Activated naive CD4-positive, alpha-beta T cell treated with anti-CD3 and anti-CD28 coated beads for 36 hours (primary cell): ENCODE results near the gene MIA2. TPM values are rescaled to one million over a fixed set of nuclear protein-coding genes. Genes with fewer than 3 reads are reported as not detected.
"Not testable (repeated sequence)": the region's sequence is repeated elsewhere in the genome, so short reads cannot be mapped to it uniquely, and the experiment has no call there.

ENCODE experiments used
- CTCF ChIA-PET: fragments of 350-600 bp; sonication (Branson Sonifier 250); formaldehyde crosslinking; loops from one replicate; lab custom pipeline; 2021; ENCODE audit warnings: antibody characterized with exemption; lab: Charles Lee
- DNase-seq: peaks from one replicate; pipeline ENCODE4 v3.0.0-alpha.2; 2020
- H3K27ac Mint-ChIP-seq: one replicate; pipeline ENCODE4 v1.8.0; 2021; ENCODE audit warnings: mild to moderate bottlenecking, mixed read lengths
- H3K27me3 Mint-ChIP-seq: one replicate; pipeline ENCODE4 v1.8.0; 2021; ENCODE audit warnings: low read depth, mixed read lengths
- H3K36me3 Mint-ChIP-seq: one replicate; pipeline ENCODE4 v1.8.0; 2021; ENCODE audit warnings: low read depth, mixed read lengths
- H3K4me1 Mint-ChIP-seq: one replicate; pipeline ENCODE4 v1.8.0; 2021; ENCODE audit warnings: low read depth, mixed read lengths
- H3K4me3 Mint-ChIP-seq: one replicate; pipeline ENCODE4 v1.8.0; 2021; ENCODE audit warnings: mild to moderate bottlenecking, moderate library complexity, mixed read lengths
- H3K9me3 Mint-ChIP-seq: one replicate; pipeline ENCODE4 v1.8.0; 2021; ENCODE audit warnings: mixed read lengths
- intact Hi-C: fragments of 100-400 bp; cut with micrococcal nuclease; formaldehyde crosslinking; loops from one replicate; pipeline ENCODE4 v1.15.1; 2023
- total RNA-seq, 2 experiments: library from RNA; stranded (reverse); gene quantifications; one replicate each; pipeline ENCODE4 v1.2.3, GENCODE V29; 2021

MIA2 gene
- total RNA-seq, 2 experiments from 2014 or later: 19.9 to 20.9 TPM

- CTCF ChIA-PET: interaction anchor here (0.6 kb wide), 2 partner anchors 10 to 810 kb away, joined by 3 read pairs; no protein-coding TSS in a partner anchor
- H3K27ac Mint-ChIP-seq, H3K36me3 Mint-ChIP-seq, DNase-seq, intact Hi-C loops, H3K9me3 Mint-ChIP-seq, H3K4me3 Mint-ChIP-seq, H3K27me3 Mint-ChIP-seq: not testable (repeated sequence)
- peaks cover 18% of the 10 kb centered on the region for H3K4me1 Mint-ChIP-seq
Measured at GRCh38 chr14:39235466-39235865, 1.8 kb downstream of the MIA2 start.

GRCh38 chr14:39240769-39241168 lies 7.1 kb downstream of the MIA2 start:
- H3K9me3 Mint-ChIP-seq: no peaks in the 10 kb centered on the region
- no peak overlapping the region for H3K4me3 Mint-ChIP-seq
- intact Hi-C loops: no loop called here
- no peaks in the 10 kb centered on the region for H3K27me3 Mint-ChIP-seq
- H3K36me3 Mint-ChIP-seq: no peaks in the 10 kb centered on the region
- no peaks in the 10 kb centered on the region for H3K4me1 Mint-ChIP-seq
- no peak for DNase-seq
- CTCF ChIA-PET: no interaction called here
- no peak overlapping the region for H3K27ac Mint-ChIP-seq

GRCh38 chr14:39241637-39242036 lies 7.9 kb downstream of the MIA2 start:
- DNase-seq: no peak
- Mint-ChIP-seq H3K27ac (no peak overlapping the region), H3K4me1 (no peaks in the 10 kb centered on the region), H3K36me3 (no peaks in the 10 kb centered on the region), H3K4me3 (no peak overlapping the region), H3K9me3 (no peaks in the 10 kb centered on the region), H3K27me3 (no peaks in the 10 kb centered on the region)
- CTCF ChIA-PET: no interaction called here
- intact Hi-C loops: no loop called here

DNA sequence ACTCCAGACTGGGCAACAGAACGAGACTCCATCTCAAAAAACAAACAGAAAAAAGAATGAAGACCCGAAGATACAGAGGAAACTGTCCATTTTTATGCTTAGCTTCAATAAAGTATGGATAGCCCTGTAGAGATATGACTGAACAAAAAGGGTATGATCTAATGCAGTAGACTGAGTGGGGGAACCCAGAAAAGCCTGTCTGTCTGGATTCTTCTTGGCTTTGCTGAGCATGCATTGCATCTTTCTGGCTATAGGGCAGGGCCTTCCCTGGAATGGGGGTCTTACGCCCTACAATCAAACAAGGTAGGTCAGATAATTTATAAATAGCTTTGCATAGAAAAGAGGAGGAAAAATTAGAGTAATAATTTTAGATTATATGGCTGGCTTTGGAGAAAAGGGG lies 10.1 kb downstream of the MIA2 start:
- no peaks in the 10 kb centered on the region for H3K36me3 Mint-ChIP-seq
- CTCF ChIA-PET: interaction anchor here (0.7 kb wide), 1 partner anchor 175 kb away, joined by 11 read pairs; no protein-coding TSS in a partner anchor
- no peak overlapping the region for H3K4me3 Mint-ChIP-seq
- no peaks in the 10 kb centered on the region for H3K4me1 Mint-ChIP-seq
- H3K9me3 Mint-ChIP-seq: no peaks in the 10 kb centered on the region
- intact Hi-C loops: no loop called here
- no peak overlapping the region for H3K27ac Mint-ChIP-seq
- DNase-seq: no peak
- H3K27me3 Mint-ChIP-seq: no peaks in the 10 kb centered on the region

GRCh38 chr14:39246618-39247017 lies 12.9 kb downstream of the MIA2 start:
- intact Hi-C loops: no loop called here
- H3K36me3 Mint-ChIP-seq: no peaks in the 10 kb centered on the region
- H3K27me3 Mint-ChIP-seq: no peaks in the 10 kb centered on the region
- CTCF ChIA-PET: interaction anchor here (1.5 kb wide), 1 partner anchor 15 kb away, joined by 3 read pairs; no protein-coding TSS in a partner anchor
- no peak overlapping the region for H3K27ac Mint-ChIP-seq
- H3K4me3 Mint-ChIP-seq: no peak overlapping the region
- H3K9me3 Mint-ChIP-seq: no peaks in the 10 kb centered on the region
- no peaks in the 10 kb centered on the region for H3K4me1 Mint-ChIP-seq
- no peak for DNase-seq

DNA sequence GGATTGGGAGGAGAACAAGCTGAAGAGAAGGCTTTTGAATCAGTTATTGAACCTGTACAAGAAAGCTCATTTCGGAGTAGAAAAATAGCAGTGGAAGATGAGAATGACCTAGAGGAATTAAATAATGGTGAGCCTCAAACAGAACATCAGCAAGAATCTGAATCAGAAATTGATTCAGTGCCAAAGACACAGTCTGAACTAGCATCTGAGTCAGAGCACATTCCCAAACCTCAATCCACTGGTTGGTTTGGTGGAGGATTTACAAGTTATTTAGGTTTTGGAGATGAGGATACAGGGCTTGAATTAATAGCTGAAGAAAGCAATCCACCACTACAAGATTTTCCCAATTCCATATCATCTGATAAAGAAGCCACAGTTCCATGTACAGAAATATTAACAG lies 13.5 kb downstream of the MIA2 start:
- intact Hi-C loops: no loop called here
- H3K9me3 Mint-ChIP-seq: peaks cover 3% of the 10 kb centered on the region
- CTCF ChIA-PET: interaction anchor here (1.5 kb wide), 1 partner anchor 16 kb away, joined by 3 read pairs; no protein-coding TSS in a partner anchor
- DNase-seq: no peak
- no peak overlapping the region for H3K27ac Mint-ChIP-seq
- H3K4me3 Mint-ChIP-seq: no peak overlapping the region
- no peaks in the 10 kb centered on the region for H3K36me3 Mint-ChIP-seq
- H3K27me3 Mint-ChIP-seq: no peaks in the 10 kb centered on the region
- H3K4me1 Mint-ChIP-seq: no peaks in the 10 kb centered on the region

DNA sequence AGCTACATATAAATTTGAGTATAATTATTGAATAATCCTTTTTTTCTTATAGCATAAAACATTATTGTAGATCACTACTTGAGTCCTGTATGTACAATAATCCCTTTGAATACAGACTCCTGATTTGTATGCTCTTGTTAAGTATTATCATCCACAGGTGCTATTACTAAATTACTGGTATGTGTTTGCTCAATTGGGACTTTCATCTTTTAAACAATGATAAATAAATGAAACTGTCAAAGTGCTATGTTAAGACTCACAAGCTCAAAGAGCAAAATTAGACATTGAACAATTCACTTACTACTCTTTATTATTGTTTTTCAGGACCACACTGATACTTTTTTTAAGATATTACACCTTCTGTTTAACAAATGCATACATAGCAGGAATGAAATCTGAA lies 17.8 kb downstream of the MIA2 start:
- Mint-ChIP-seq H3K36me3 (no peaks in the 10 kb centered on the region), H3K9me3 (peaks cover 5% of the 10 kb centered on the region), H3K27ac (no peak overlapping the region), H3K27me3 (no peaks in the 10 kb centered on the region), H3K4me3 (no peak overlapping the region), H3K4me1 (peaks cover 5% of the 10 kb centered on the region)
- no peak for DNase-seq
- intact Hi-C loops: no loop called here
- CTCF ChIA-PET: interaction anchor here (0.6 to 1.0 kb wide), 2 partner anchors 20 to 217 kb away, joined by 3 read pairs; no protein-coding TSS in a partner anchor

GRCh38 chr14:39257388-39257787 lies 23.7 kb downstream of the MIA2 start:
- DNase-seq, H3K4me3 Mint-ChIP-seq, H3K27ac Mint-ChIP-seq, H3K27me3 Mint-ChIP-seq, intact Hi-C loops, H3K36me3 Mint-ChIP-seq: not testable (repeated sequence)
- peaks cover 12% of the 10 kb centered on the region for H3K4me1 Mint-ChIP-seq
- CTCF ChIA-PET: interaction anchor here (1.0 to 2.2 kb wide), 2 partner anchors 26 to 176 kb away, joined by 3 to 7 read pairs; no protein-coding TSS in a partner anchor
- peaks cover 18% of the 10 kb centered on the region for H3K9me3 Mint-ChIP-seq

GRCh38 chr14:39258782-39259545 lies 25.2 kb downstream of the MIA2 start:
- no peak for DNase-seq
- intact Hi-C loops: no loop called here
- CTCF ChIA-PET: no interaction called here
- Mint-ChIP-seq H3K27me3 (no peaks in the 10 kb centered on the region), H3K27ac (no peak overlapping the region), H3K36me3 (peaks cover 3% of the 10 kb centered on the region), H3K9me3 (peaks cover 21% of the 10 kb centered on the region), H3K4me3 (no peak overlapping the region), H3K4me1 (peaks cover 12% of the 10 kb centered on the region)

GRCh38 chr14:39260161-39260560 lies 26.4 kb downstream of the MIA2 start:
- Mint-ChIP-seq H3K9me3 (peaks cover 21% of the 10 kb centered on the region), H3K4me1 (peaks cover 14% of the 10 kb centered on the region)
- H3K27me3 Mint-ChIP-seq, H3K4me3 Mint-ChIP-seq, DNase-seq, intact Hi-C loops, H3K27ac Mint-ChIP-seq, H3K36me3 Mint-ChIP-seq, CTCF ChIA-PET: not testable (repeated sequence)

DNA sequence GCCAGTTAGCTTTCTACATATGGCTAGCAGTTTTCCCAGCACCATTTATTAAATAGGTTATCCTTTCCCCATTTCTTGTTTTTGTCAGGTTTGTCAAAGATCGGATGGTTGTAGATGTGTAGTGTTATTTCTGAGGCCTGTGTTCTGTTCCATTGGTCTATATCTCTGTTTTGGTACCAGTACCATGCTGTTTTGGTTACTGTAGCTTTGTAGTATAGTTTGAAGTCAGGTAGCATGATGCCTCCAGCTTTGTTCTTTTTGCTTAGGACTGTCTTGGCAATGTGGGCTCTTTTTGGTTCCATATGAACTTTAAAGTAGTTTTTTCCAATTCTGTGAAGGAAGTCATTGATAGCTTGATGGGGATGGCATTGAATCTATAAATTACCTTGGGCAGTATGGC lies 28.5 kb downstream of the MIA2 start:
- H3K9me3 Mint-ChIP-seq: peaks cover 20% of the 10 kb centered on the region
- H3K27ac Mint-ChIP-seq, DNase-seq, H3K36me3 Mint-ChIP-seq, CTCF ChIA-PET, H3K4me3 Mint-ChIP-seq, intact Hi-C loops, H3K27me3 Mint-ChIP-seq: not testable (repeated sequence)
- H3K4me1 Mint-ChIP-seq: peaks cover 16% of the 10 kb centered on the region

- H3K27ac Mint-ChIP-seq: no peak overlapping the region
- peaks cover 18% of the 10 kb centered on the region for H3K4me1 Mint-ChIP-seq
- CTCF ChIA-PET: no interaction called here
- H3K27me3 Mint-ChIP-seq: no peaks in the 10 kb centered on the region
- peaks cover 13% of the 10 kb centered on the region for H3K9me3 Mint-ChIP-seq
- no peaks in the 10 kb centered on the region for H3K36me3 Mint-ChIP-seq
- no peak for DNase-seq
- intact Hi-C loops: no loop called here
- H3K4me3 Mint-ChIP-seq: no peak overlapping the region
Measured at GRCh38 chr14:39264057-39264456, 30.3 kb downstream of the MIA2 start.

- no peaks in the 10 kb centered on the region for H3K36me3 Mint-ChIP-seq
- no peaks in the 10 kb centered on the region for H3K27me3 Mint-ChIP-seq
- H3K27ac Mint-ChIP-seq: no peak overlapping the region
- DNase-seq: no peak
- intact Hi-C loops: no loop called here
- H3K4me1 Mint-ChIP-seq: peaks cover 23% of the 10 kb centered on the region
- CTCF ChIA-PET: interaction anchor here (0.5 kb wide), 2 partner anchors 39 to 47 kb away, joined by 3 read pairs; no protein-coding TSS in a partner anchor
- no peak overlapping the region for H3K4me3 Mint-ChIP-seq
- peaks cover 13% of the 10 kb centered on the region for H3K9me3 Mint-ChIP-seq
Measured at GRCh38 chr14:39264558-39264957, 30.8 kb downstream of the MIA2 start.
